Lung (tissue), 12 donors: ENCODE measurements around the gene ABHD12. TPM values are rescaled to one million over a fixed set of nuclear protein-coding genes. Genes with fewer than 3 reads are reported as not detected.

Source experiments
- ATAC-seq: fragments of 200-7000 bp; cut with Tn5 transposase; one replicate; pipeline ENCODE4 v1.9.1; 2020; ENCODE audit warnings: moderate number of reproducible peaks; ENCODE audit not compliant: insufficient read depth, low FRiP score
- DNase-seq, 3 donors: peaks; one replicate each; pipeline ENCODE4 v3.0.0-alpha.2; 2013 to 2017
- H3K27ac ChIP-seq, 2 donors: one replicate each; pipeline ENCODE4 v1.5.1; 2013; ENCODE audit warnings: mild to moderate bottlenecking in 2 of 2, moderate library complexity in 2 of 2, control low read depth in 1 of 2, inconsistent platforms in 1 of 2, low read depth in 1 of 2, low read length in 1 of 2
- H3K27me3 ChIP-seq, 3 donors: one replicate each; pipeline ENCODE4 v1.5.1; 2013; ENCODE audit warnings: low read length in 2 of 3; ENCODE audit not compliant: control insufficient read depth in 3 of 3, insufficient read depth in 3 of 3
- H3K36me3 ChIP-seq, 4 donors: one replicate each; pipeline ENCODE4 v1.5.1; 2013; ENCODE audit warnings: low read length in 4 of 4, mild to moderate bottlenecking in 1 of 4, moderate library complexity in 1 of 4; ENCODE audit not compliant: control insufficient read depth in 4 of 4, insufficient read depth in 4 of 4
- H3K4me1 ChIP-seq, 5 donors: one replicate each; pipeline ENCODE4 v1.5.1; 2013; ENCODE audit warnings: low read length in 5 of 5, mild to moderate bottlenecking in 2 of 5, moderate library complexity in 1 of 5; ENCODE audit not compliant: control insufficient read depth in 5 of 5, insufficient read depth in 5 of 5
- H3K4me3 ChIP-seq: one replicate; pipeline ENCODE4 v1.5.1; 2013; ENCODE audit warnings: mild to moderate bottlenecking, control low read depth, moderate library complexity
- H3K9ac ChIP-seq, 2 donors: one replicate each; pipeline ENCODE4 v1.5.1; 2013; ENCODE audit warnings: low read length in 2 of 2, control low read depth in 1 of 2; ENCODE audit not compliant: insufficient read depth in 1 of 2
- H3K9me3 ChIP-seq, 4 donors: one replicate each; pipeline ENCODE4 v1.5.1; 2013; ENCODE audit warnings: low read length in 3 of 4, mild to moderate bottlenecking in 1 of 4, moderate library complexity in 1 of 4; ENCODE audit not compliant: control insufficient read depth in 4 of 4, insufficient read depth in 3 of 4
- CTCF ChIP-seq: IDR thresholded peaks from 2 replicates; pipeline ENCODE4 v1.5.1; 2012; ENCODE audit warnings: mild to moderate bottlenecking; ENCODE audit errors: control extremely low read depth, extremely low read depth
- WGBS, 2 donors: extraction: QIAGEN DNeasy Blood & Tissue Kit; methylation state at CpG; one replicate each; pipeline ENCODE4 v1.1.7; 2013; 5-methylcytosine and 5-hydroxymethylcytosine counted together
- polyA plus RNA-seq, 2 donors: library from polyadenylated mRNA; stranded (reverse); fragments of 200-250 nt; gene quantifications; one replicate each; pipeline ENCODE4 v1.2.1, GENCODE V29; 2013
- total RNA-seq, 2 donors: library from RNA; depleted of rRNA in 1 of 2; stranded (reverse); fragments of >200 nt in 1 of 2; gene quantifications; one replicate each; pipeline ENCODE4 v1.2.1, GENCODE V29; 2014 to 2021
- donor health status: control.
- donor health status: control.
- donor health status: Bipolar disorder and iron deficiency.
- donor health status: healthy.
- donor health status: DM: yes; HTN: yes; CAD: no.

Gene ABHD12
- total and polyA plus RNA-seq, 4 donors: 34.3 to 58.1 (median 44.6) TPM

- ATAC-seq (no peak), DNase-seq (peak in 1 of 3 donors; percentile 3)
- H3K4me3 ChIP-seq: no peak overlapping the region
- no peak overlapping the region for H3K9ac ChIP-seq
- WGBS, 2 donors: 91 to 95% methylated on average over 19 of the region's 19 CpGs
- H3K4me1 ChIP-seq: no peaks in the 10 kb centered on the region
- TF ChIP-seq CTCF: no peak
- no peaks in the 10 kb centered on the region for H3K9me3 ChIP-seq
- no peaks in the 10 kb centered on the region for H3K27me3 ChIP-seq
- H3K27ac ChIP-seq: peak overlapping the region in 1 of 2 donors; percentile 78
- H3K36me3 ChIP-seq: peaks cover 0 to 60% (median 15%) of the 10 kb centered on the region in 4 donors
Measured at GRCh38 chr20:25272223-25273000, 118.2 kb downstream of the ABHD12 start.

- TF ChIP-seq CTCF: no peak
- ATAC-seq (no peak), DNase-seq (peak in 1 of 3 donors; percentile 3)
- Histone ChIP-seq H3K27ac (no peak overlapping the region), H3K27me3 (no peaks in the 10 kb centered on the region), H3K4me3 (no peak overlapping the region), H3K4me1 (no peaks in the 10 kb centered on the region), H3K36me3 (peaks cover 0 to 53% (median 12%) of the 10 kb centered on the region in 4 donors), H3K9ac (no peak overlapping the region), H3K9me3 (no peaks in the 10 kb centered on the region)
- 95 to 97% methylated on average over 13 of the region's 13 CpGs for WGBS, 2 donors
Measured at GRCh38 chr20:25271486-25272222, 119.0 kb downstream of the ABHD12 start.

- Histone ChIP-seq H3K4me3 (no peak overlapping the region), H3K27ac (no peak overlapping the region), H3K36me3 (peaks cover 0 to 45% (median 11%) of the 10 kb centered on the region in 4 donors), H3K4me1 (no peaks in the 10 kb centered on the region), H3K9ac (no peak overlapping the region), H3K27me3 (no peaks in the 10 kb centered on the region), H3K9me3 (no peaks in the 10 kb centered on the region)
- WGBS, 2 donors: 91 to 93% methylated on average over 12 of the region's 12 CpGs
- DNase-seq: peak in 1 of 3 donors; percentile 3
- ATAC-seq: no peak
- no peak for TF ChIP-seq CTCF
Measured at GRCh38 chr20:25270829-25271251, 119.8 kb downstream of the ABHD12 start.
